SK-N-SH (cell line): ENCODE measurements around the gene SPEF1. TPM values are rescaled to one million over a fixed set of nuclear protein-coding genes. Genes with fewer than 3 reads are reported as not detected.

ENCODE experiments used
- CTCF ChIA-PET: fragments of 300-600, 350-600 bp; formaldehyde crosslinking; extraction: SDS; loops from one replicate; lab custom pipeline; 2021; lab: Yijun Ruan, JAX
- POLR2A ChIA-PET: fragments of 350-600 bp; sonication (Branson Sonifier 250); formaldehyde crosslinking; extraction: SDS; loops from one replicate; lab custom pipeline; 2020; ENCODE audit warnings: antibody characterized with exemption, inconsistent platforms; lab: Yijun Ruan, JAX
- DNase-seq: peaks from one replicate; pipeline ENCODE4 v3.0.0; 2012
- H2AFZ ChIP-seq: fragments of 200-600 bp; sonication (generic); 2 replicates; pipeline ENCODE4 v1.8.1; 2016; ENCODE audit warnings: antibody characterized with exemption, mild to moderate bottlenecking, low read depth
- H3F3A ChIP-seq: fragments of 200-600 bp; sonication (generic); replicated peaks from 2 replicates; pipeline ENCODE3; 2016; ENCODE audit warnings: antibody characterized with exemption, mild to moderate bottlenecking; ENCODE audit not compliant: insufficient read depth
- H3K27ac ChIP-seq, 2 experiments: fragments of 200-500 bp in 1 of 2; fragments of 200-600 bp in 1 of 2; sonication (Bioruptor generic) in 1 of 2; sonication (generic), shearing (Covaris generic) in 1 of 2; 2 replicates each; pipeline versions ENCODE4 v1.5.1 to v1.6.1; 2014 to 2016; ENCODE audit warnings: low read depth in 2 of 2, inconsistent platforms in 1 of 2, low read length in 1 of 2, mild to moderate bottlenecking in 1 of 2, mixed read lengths in 1 of 2
- H3K27me3 ChIP-seq: fragments of 200-600 bp; sonication (generic), shearing (Covaris generic); 2 replicates; pipeline ENCODE4 v1.6.1; 2016; ENCODE audit warnings: mixed run types; ENCODE audit not compliant: insufficient read depth
- H3K36me3 ChIP-seq, 2 experiments: fragments of 200-500 bp in 1 of 2; fragments of 200-600 bp in 1 of 2; sonication (Bioruptor generic) in 1 of 2; sonication (generic) in 1 of 2; replicated peaks in 1 of 2; 2 replicates each; pipeline versions ENCODE3 to v1.5.1; 2014 to 2016; ENCODE audit warnings: low read length in 1 of 2, mild to moderate bottlenecking in 1 of 2; ENCODE audit not compliant: insufficient read depth in 2 of 2, control insufficient read depth in 1 of 2
- H3K4me1 ChIP-seq, 2 experiments: fragments of 200-500 bp in 1 of 2; fragments of 200-600 bp in 1 of 2; sonication (Bioruptor generic) in 1 of 2; sonication (generic), shearing (Covaris generic) in 1 of 2; 2 replicates each; pipeline versions ENCODE4 v1.5.1 to v1.6.1; 2014 to 2016; ENCODE audit warnings: low read depth in 1 of 2, low read length in 1 of 2, mixed run types in 1 of 2; ENCODE audit not compliant: insufficient read depth in 2 of 2, control insufficient read depth in 1 of 2
- H3K4me2 ChIP-seq: fragments of 200-600 bp; sonication (generic), shearing (Covaris generic); 2 replicates; pipeline ENCODE4 v1.6.1; 2017; ENCODE audit warnings: mixed run types
- H3K4me3 ChIP-seq, 2 experiments: fragments of 200-500 bp in 1 of 2; fragments of 200-600 bp in 1 of 2; sonication (Bioruptor generic) in 1 of 2; sonication (generic), shearing (Covaris generic) in 1 of 2; 2 replicates each; pipeline versions ENCODE4 v1.5.1 to v1.8.1; 2014 to 2016; ENCODE audit warnings: low read depth in 2 of 2, inconsistent platforms in 1 of 2, low read length in 1 of 2, mild to moderate bottlenecking in 1 of 2, mixed read lengths in 1 of 2, moderate library complexity in 1 of 2
- H3K79me2 ChIP-seq: fragments of 200-600 bp; sonication (generic); 2 replicates; pipeline ENCODE4 v1.8.1; 2017; ENCODE audit warnings: mild to moderate bottlenecking; ENCODE audit not compliant: insufficient read depth
- H3K9ac ChIP-seq: fragments of 200-600 bp; sonication (generic); 2 replicates; pipeline ENCODE4 v1.6.1; 2017; ENCODE audit warnings: mixed run types
- H3K9me2 ChIP-seq: fragments of 200-600 bp; sonication (generic); 2 replicates; pipeline ENCODE4 v1.6.1; 2017; ENCODE audit warnings: mixed run types
- H3K9me3 ChIP-seq: fragments of 200-600 bp; sonication (generic); 2 replicates; pipeline ENCODE4 v1.6.1; 2017; ENCODE audit warnings: mixed run types, mild to moderate bottlenecking, moderate library complexity
- H4K20me1 ChIP-seq: fragments of 200-600 bp; sonication (generic); 2 replicates; pipeline ENCODE4 v1.6.1; 2017; ENCODE audit warnings: mild to moderate bottlenecking, mixed run types; ENCODE audit not compliant: insufficient read depth
- ELF1 ChIP-seq: IDR thresholded peaks from 2 replicates; pipeline ENCODE4 v1.4.0; 2012
- EP300 ChIP-seq, 2 experiments: IDR thresholded peaks; 2 replicates each; pipeline versions ENCODE4 v1.4.0 to v1.6.1; 2012; ENCODE audit warnings: borderline replicate concordance in 1 of 2, low read depth in 1 of 2, low read length in 1 of 2
- EZH2phosphoT487 ChIP-seq: fragments of 200-600 bp; sonication (generic); IDR thresholded peaks from 2 replicates; pipeline ENCODE4 v1.6.1; 2017; ENCODE audit warnings: low read depth, mixed run types, mild to moderate bottlenecking, antibody characterized with exemption, moderate library complexity, borderline replicate concordance
- FOSL2 ChIP-seq: IDR thresholded peaks from 2 replicates; pipeline ENCODE4 v1.4.0; 2012; ENCODE audit warnings: low read depth, mild to moderate bottlenecking, moderate library complexity, borderline replicate concordance
- FOXJ3 ChIP-seq: sonication (generic); formaldehyde crosslinking; IDR thresholded peaks from 2 replicates; pipeline ENCODE4 v1.5.1; 2020; ENCODE audit warnings: mild to moderate bottlenecking, missing genetic modification reagents
- GATA2 ChIP-seq: sonication (generic); formaldehyde crosslinking; IDR thresholded peaks from 2 replicates; pipeline ENCODE4 v1.5.0; 2020; ENCODE audit warnings: mild to moderate bottlenecking, missing genetic modification reagents
- JUND ChIP-seq: IDR thresholded peaks from 2 replicates; pipeline ENCODE4 v1.4.0; 2012
- MEF2A ChIP-seq: IDR thresholded peaks from 2 replicates; pipeline ENCODE4 v1.4.0; 2012; ENCODE audit warnings: low read depth, borderline replicate concordance
- POLR2AphosphoS5 ChIP-seq: IDR thresholded peaks from 2 replicates; pipeline ENCODE4 v1.6.1; 2012; ENCODE audit warnings: low read depth, low read length
- RAD21 ChIP-seq: IDR thresholded peaks from 2 replicates; pipeline ENCODE4 v1.6.1; 2012; ENCODE audit warnings: mild to moderate bottlenecking, low read length
- RXRA ChIP-seq: IDR thresholded peaks from 2 replicates; pipeline ENCODE4 v1.4.0; 2012; ENCODE audit warnings: low read depth, mild to moderate bottlenecking, borderline replicate concordance
- SIN3A ChIP-seq: IDR thresholded peaks from 2 replicates; pipeline ENCODE4 v1.6.1; 2012; ENCODE audit warnings: low read depth, mild to moderate bottlenecking, low read length, moderate library complexity, borderline replicate concordance
- SMC3 ChIP-seq: IDR thresholded peaks from 2 replicates; pipeline ENCODE4 v1.6.1; 2012; ENCODE audit warnings: low read depth, low read length, improper control_type of control experiment
- TCF12 ChIP-seq: IDR thresholded peaks from 2 replicates; pipeline ENCODE4 v1.4.0; 2012
- TEAD4 ChIP-seq: IDR thresholded peaks from 2 replicates; pipeline ENCODE4 v1.4.0; 2012; ENCODE audit warnings: mild to moderate bottlenecking, borderline replicate concordance; ENCODE audit not compliant: insufficient read depth
- WGBS: methylation state at CpG from one replicate; pipeline ENCODE4 v1.1.6; 2017; ENCODE audit warnings: low lambda C conversion rate; 5-methylcytosine and 5-hydroxymethylcytosine counted together
- polyA plus RNA-seq, 3 experiments: library from polyadenylated mRNA; depleted of rRNA; stranded (reverse); fragments of >200 nt; gene quantifications; 2 replicates each; pipeline ENCODE4 v1.2.3, GENCODE V29; 2012
- TF ChIP-seq, protein P1 (sequence below): fragments of 150-350 bp; IDR thresholded peaks from 2 replicates; pipeline ENCODE4 v1.6.1; 2017; ENCODE audit warnings: antibody characterized with exemption, low read length, low read depth, borderline replicate concordance
- TF ChIP-seq, protein P2 (sequence below): IDR thresholded peaks from 2 replicates; pipeline ENCODE4 v1.4.0; 2012; ENCODE audit warnings: low read depth, borderline replicate concordance
- TF ChIP-seq, protein P3 (sequence below): IDR thresholded peaks from 2 replicates; pipeline ENCODE4 v1.4.0; 2012; ENCODE audit warnings: low read depth, borderline replicate concordance
- TF ChIP-seq, protein P4 (sequence below): IDR thresholded peaks from 2 replicates; pipeline ENCODE4; 2012

Gene SPEF1
- polyA plus RNA-seq, 1 of the 3 experiments (the other 2 are of a cell fraction): 1.6 TPM

DNA sequence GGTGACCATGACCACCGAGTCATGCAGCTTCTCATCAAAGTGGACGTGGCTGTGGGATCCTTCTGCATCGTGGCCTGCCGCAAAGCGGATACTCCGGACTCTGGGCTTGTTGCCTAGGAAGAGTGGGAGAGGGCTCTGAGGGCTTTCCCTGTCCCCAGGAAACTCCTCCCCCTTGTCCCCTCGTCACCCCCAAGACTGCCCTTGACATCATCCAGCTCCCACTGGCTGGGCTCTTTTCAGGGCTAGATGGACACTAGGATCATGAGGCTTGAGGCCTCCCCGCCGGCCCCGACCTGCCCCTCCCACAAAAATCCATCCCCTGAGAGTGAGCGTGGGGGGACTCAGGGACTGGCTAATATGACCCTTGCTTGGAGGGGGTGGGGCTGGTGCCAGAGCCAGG is 22.7 kb downstream of the SPEF1 start:
- H3K9me3 ChIP-seq: no peaks in the 10 kb centered on the region
- TF ChIP-seq SMC3: no peak
- TF ChIP-seq TEAD4: no peak
- no peak for TF ChIP-seq EP300 (IDR thresholded peaks at IDR 0.05; ENCODE audit: borderline replicate concordance in 1 of 2, low read depth in 1 of 2, low read length in 1 of 2)
- TF ChIP-seq POLR2AphosphoS5: no peak
- TF ChIP-seq, protein P1, sequence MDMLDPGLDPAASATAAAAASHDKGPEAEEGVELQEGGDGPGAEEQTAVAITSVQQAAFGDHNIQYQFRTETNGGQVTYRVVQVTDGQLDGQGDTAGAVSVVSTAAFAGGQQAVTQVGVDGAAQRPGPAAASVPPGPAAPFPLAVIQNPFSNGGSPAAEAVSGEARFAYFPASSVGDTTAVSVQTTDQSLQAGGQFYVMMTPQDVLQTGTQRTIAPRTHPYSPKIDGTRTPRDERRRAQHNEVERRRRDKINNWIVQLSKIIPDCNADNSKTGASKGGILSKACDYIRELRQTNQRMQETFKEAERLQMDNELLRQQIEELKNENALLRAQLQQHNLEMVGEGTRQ: no peak
- no peak for TF ChIP-seq FOSL2
- TF ChIP-seq TCF12: no peak
- no peak for TF ChIP-seq RAD21
- TF ChIP-seq ELF1: no peak
- no peak for TF ChIP-seq GATA2
- TF ChIP-seq FOXJ3 (CRISPR knock-in tag): no peak
- TF ChIP-seq JUND: no peak
- TF ChIP-seq, protein P2, sequence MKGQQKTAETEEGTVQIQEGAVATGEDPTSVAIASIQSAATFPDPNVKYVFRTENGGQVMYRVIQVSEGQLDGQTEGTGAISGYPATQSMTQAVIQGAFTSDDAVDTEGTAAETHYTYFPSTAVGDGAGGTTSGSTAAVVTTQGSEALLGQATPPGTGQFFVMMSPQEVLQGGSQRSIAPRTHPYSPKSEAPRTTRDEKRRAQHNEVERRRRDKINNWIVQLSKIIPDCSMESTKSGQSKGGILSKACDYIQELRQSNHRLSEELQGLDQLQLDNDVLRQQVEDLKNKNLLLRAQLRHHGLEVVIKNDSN: no peak
- TF ChIP-seq, protein P3, sequence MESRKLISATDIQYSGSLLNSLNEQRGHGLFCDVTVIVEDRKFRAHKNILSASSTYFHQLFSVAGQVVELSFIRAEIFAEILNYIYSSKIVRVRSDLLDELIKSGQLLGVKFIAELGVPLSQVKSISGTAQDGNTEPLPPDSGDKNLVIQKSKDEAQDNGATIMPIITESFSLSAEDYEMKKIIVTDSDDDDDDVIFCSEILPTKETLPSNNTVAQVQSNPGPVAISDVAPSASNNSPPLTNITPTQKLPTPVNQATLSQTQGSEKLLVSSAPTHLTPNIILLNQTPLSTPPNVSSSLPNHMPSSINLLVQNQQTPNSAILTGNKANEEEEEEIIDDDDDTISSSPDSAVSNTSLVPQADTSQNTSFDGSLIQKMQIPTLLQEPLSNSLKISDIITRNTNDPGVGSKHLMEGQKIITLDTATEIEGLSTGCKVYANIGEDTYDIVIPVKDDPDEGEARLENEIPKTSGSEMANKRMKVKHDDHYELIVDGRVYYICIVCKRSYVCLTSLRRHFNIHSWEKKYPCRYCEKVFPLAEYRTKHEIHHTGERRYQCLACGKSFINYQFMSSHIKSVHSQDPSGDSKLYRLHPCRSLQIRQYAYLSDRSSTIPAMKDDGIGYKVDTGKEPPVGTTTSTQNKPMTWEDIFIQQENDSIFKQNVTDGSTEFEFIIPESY: no peak
- TF ChIP-seq SIN3A: no peak
- TF ChIP-seq, protein P4, sequence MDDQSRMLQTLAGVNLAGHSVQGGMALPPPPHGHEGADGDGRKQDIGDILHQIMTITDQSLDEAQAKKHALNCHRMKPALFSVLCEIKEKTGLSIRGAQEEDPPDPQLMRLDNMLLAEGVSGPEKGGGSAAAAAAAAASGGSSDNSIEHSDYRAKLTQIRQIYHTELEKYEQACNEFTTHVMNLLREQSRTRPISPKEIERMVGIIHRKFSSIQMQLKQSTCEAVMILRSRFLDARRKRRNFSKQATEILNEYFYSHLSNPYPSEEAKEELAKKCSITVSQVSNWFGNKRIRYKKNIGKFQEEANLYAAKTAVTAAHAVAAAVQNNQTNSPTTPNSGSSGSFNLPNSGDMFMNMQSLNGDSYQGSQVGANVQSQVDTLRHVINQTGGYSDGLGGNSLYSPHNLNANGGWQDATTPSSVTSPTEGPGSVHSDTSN: no peak
- TF ChIP-seq EZH2phosphoT487: no peak
- TF ChIP-seq RXRA: no peak
- no peak for TF ChIP-seq MEF2A
- TF ChIP-seq, all 33 proteins: peak for 0
- CTCF ChIA-PET: interaction anchor here (1.4 to 13.1 kb wide), 5 partner anchors 7 to 195 kb away, joined by 3 to 151 read pairs (median 13); partner anchors contain the start of genes ADISSP and SPEF1
- H3K27ac ChIP-seq: no peak overlapping the region
- no peaks in the 10 kb centered on the region for H3F3A ChIP-seq
- no peaks in the 10 kb centered on the region for H3K27me3 ChIP-seq
- no peaks in the 10 kb centered on the region; the same call in 1 of the 2 replicates for H3K79me2 ChIP-seq
- no peak overlapping the region for H2AFZ ChIP-seq
- H3K4me2 ChIP-seq: no peak overlapping the region
- H3K4me3 ChIP-seq: no peak overlapping the region
- POLR2A ChIA-PET: no interaction called here
- WGBS: 100% methylated on average over 3 of the region's 11 CpGs
- no peaks in the 10 kb centered on the region for H4K20me1 ChIP-seq
- no peaks in the 10 kb centered on the region for H3K4me1 ChIP-seq
- no peak for DNase-seq
- no peaks in the 10 kb centered on the region for H3K9me2 ChIP-seq
- H3K36me3 ChIP-seq: peaks cover 10 to 13% of the 10 kb centered on the region in 2 experiments
- no peak overlapping the region for H3K9ac ChIP-seq
